MCF 10A (cell line): ENCODE results near the gene PRAC1. TPM values are rescaled to one million over a fixed set of nuclear protein-coding genes. Genes with fewer than 3 reads are reported as not detected.

ENCODE experiments used
- BruUV-seq: library from RNA; stranded (reverse); fragments of 400-500 nt; replicated peaks from 2 replicates; lab custom pipeline; 2021; lab: Mats Ljungman, UMichigan
- CTCF ChIA-PET: fragments of 300-600 bp; sonication (Branson Sonifier 250); formaldehyde crosslinking; extraction: SDS; loops from one replicate; lab custom pipeline; 2021; ENCODE audit warnings: antibody characterized with exemption, inconsistent platforms; lab: Yijun Ruan, JAX
- POLR2A ChIA-PET: fragments of 300-600, 350-650 bp; sonication (Branson Sonifier 250); formaldehyde crosslinking; extraction: SDS; loops from one replicate; lab custom pipeline; 2020; ENCODE audit warnings: antibody characterized with exemption, inconsistent platforms; lab: Yijun Ruan, JAX
- DNase-seq: peaks from one replicate; pipeline ENCODE4 v3.0.0-alpha.2; 2018; ENCODE audit not compliant: unreplicated experiment
- H3K27ac Mint-ChIP-seq: one replicate; pipeline ENCODE4 v1.8.0; 2022; ENCODE audit warnings: mild to moderate bottlenecking, low read depth, mixed read lengths; ENCODE audit not compliant: unreplicated experiment
- H3K27me3 Mint-ChIP-seq: one replicate; pipeline ENCODE4 v1.8.0; 2022; ENCODE audit warnings: mixed read lengths; ENCODE audit not compliant: insufficient read depth, unreplicated experiment
- H3K36me3 Mint-ChIP-seq: one replicate; pipeline ENCODE4 v1.8.0; 2022; ENCODE audit warnings: mild to moderate bottlenecking, moderate library complexity, mixed read lengths; ENCODE audit not compliant: insufficient read depth, unreplicated experiment
- H3K4me1 Mint-ChIP-seq: one replicate; pipeline ENCODE4 v1.8.0; 2022; ENCODE audit warnings: mixed read lengths; ENCODE audit not compliant: insufficient read depth, unreplicated experiment
- H3K4me3 Mint-ChIP-seq: one replicate; pipeline ENCODE4 v1.8.0; 2022; ENCODE audit warnings: mild to moderate bottlenecking, moderate library complexity, mixed read lengths; ENCODE audit not compliant: unreplicated experiment
- H3K9me3 Mint-ChIP-seq: one replicate; pipeline ENCODE4 v1.8.0; 2022; ENCODE audit warnings: mixed read lengths; ENCODE audit not compliant: unreplicated experiment
- CTCF ChIP-seq: fragments of 200-600 bp; IDR thresholded peaks from one replicate; pipeline ENCODE4 v1.8.0; 2022; ENCODE audit warnings: antibody characterized with exemption, mild to moderate bottlenecking; ENCODE audit not compliant: unreplicated experiment
- intact Hi-C: fragments of 100-400 bp; cut with micrococcal nuclease; formaldehyde crosslinking; loops from 2 replicates; pipeline ENCODE4 v1.14.1; 2022
- total RNA-seq: library from RNA; stranded (reverse); gene quantifications from 2 replicates; pipeline ENCODE4 v1.2.3, GENCODE V29; 2022

Gene PRAC1
- total RNA-seq, 1 experiment from 2014 or later: not detected

- Mint-ChIP-seq H3K27ac (no peak overlapping the region), H3K4me1 (peaks cover 11% of the 10 kb centered on the region), H3K36me3 (no peaks in the 10 kb centered on the region), H3K27me3 (peaks cover 81% of the 10 kb centered on the region), H3K4me3 (no peak overlapping the region), H3K9me3 (no peaks in the 10 kb centered on the region)
- CTCF ChIA-PET: interaction anchor here (0.7 to 5.0 kb wide), 6 partner anchors 36 to 312 kb away, joined by 3 to 27 read pairs (median 6); no protein-coding TSS in a partner anchor
- intact Hi-C loops: no loop called here
- POLR2A ChIA-PET: no interaction called here
- no peak for DNase-seq
- TF ChIP-seq CTCF: no peak
- BruUV-seq: no TSS peak
These were observed 4.6 kb upstream of the PRAC1 start for GRCh38 chr17:48726916-48727286.

DNA sequence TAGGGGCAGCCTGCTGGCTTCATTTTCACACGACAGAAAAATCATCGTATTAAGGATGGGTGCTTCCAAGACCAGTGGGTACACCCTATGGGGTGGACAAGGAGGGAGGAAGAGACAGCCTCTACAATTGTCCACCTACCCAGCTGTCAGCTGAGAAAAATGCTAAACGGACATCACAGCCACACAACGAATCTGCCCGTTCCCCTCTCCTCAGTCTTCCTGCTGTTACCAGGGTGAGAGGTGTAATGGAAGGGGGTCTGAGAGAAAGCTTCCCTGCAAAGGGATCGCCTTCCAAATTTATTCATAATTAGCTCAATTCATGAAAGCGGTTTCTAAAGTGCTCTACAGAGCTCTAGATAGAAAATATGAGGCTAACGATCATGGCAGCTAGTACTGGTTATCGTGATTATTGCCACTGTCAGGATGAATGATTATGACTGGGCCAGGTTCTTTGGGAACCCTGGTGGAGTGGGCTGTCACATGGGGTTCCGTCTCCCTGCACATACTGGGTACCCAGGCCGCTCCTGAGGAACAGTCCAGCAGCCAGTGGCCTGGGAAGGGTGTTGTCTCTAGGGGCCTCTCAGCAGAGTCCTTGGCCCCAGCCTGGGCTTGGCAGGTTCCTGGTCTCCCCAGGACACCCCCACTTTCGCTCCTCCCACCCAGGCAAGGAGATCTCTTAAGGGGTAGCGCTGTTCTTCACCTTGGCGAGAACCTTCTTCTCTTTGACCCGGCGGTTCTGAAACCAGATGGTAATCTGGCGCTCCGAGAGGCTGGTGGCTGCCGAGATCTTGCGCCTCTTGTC lies 4.0 kb upstream of the PRAC1 start:
- no peak for TF ChIP-seq CTCF
- intact Hi-C loops: no loop called here
- no peaks in the 10 kb centered on the region for H3K9me3 Mint-ChIP-seq
- H3K4me3 Mint-ChIP-seq: no peak overlapping the region
- H3K27me3 Mint-ChIP-seq: peaks cover 75% of the 10 kb centered on the region
- H3K36me3 Mint-ChIP-seq: no peaks in the 10 kb centered on the region
- POLR2A ChIA-PET: interaction anchor here (3.5 kb wide), 1 partner anchor 65 kb away, joined by 17 read pairs; no protein-coding TSS in a partner anchor
- H3K27ac Mint-ChIP-seq: no peak overlapping the region
- no TSS peak for BruUV-seq
- H3K4me1 Mint-ChIP-seq: peaks cover 11% of the 10 kb centered on the region
- CTCF ChIA-PET: interaction anchor here (0.6 to 5.0 kb wide), 15 partner anchors 21 to 312 kb away, joined by 3 to 81 read pairs (median 5); no protein-coding TSS in a partner anchor
- DNase-seq: no peak

- intact Hi-C loops: no loop called here
- H3K27me3 Mint-ChIP-seq: peaks cover 66% of the 10 kb centered on the region
These were observed 3.2 kb upstream of the PRAC1 start for GRCh38 chr17:48725288-48726064.

More at GRCh38 chr17:48725288-48726064, 3.2 kb upstream of the PRAC1 start:
- CTCF ChIA-PET: interaction anchor here (0.6 to 5.0 kb wide), 29 partner anchors 8 to 335 kb away, joined by 3 to 81 read pairs (median 4); no protein-coding TSS in a partner anchor
- Mint-ChIP-seq H3K4me3 (peak overlapping the region; percentile 17), H3K4me1 (peaks cover 11% of the 10 kb centered on the region), H3K27ac (no peak overlapping the region), H3K36me3 (no peaks in the 10 kb centered on the region), H3K9me3 (no peaks in the 10 kb centered on the region)
- DNase-seq: no peak
- POLR2A ChIA-PET: interaction anchor here (1.0 to 3.5 kb wide), 3 partner anchors 9 to 155 kb away, joined by 3 to 17 read pairs (median 6); no protein-coding TSS in a partner anchor
- no TSS peak for BruUV-seq
- no peak for TF ChIP-seq CTCF
